HG02970 (cell line): ENCODE results near the gene SCYGR6.
"Not testable (repeated sequence)": the region's sequence is repeated elsewhere in the genome, so short reads cannot be mapped to it uniquely, and the experiment has no call there.

Experiments used
- ATAC-seq: cut with Tn5 transposase; IDR thresholded peaks from one replicate; pipeline ENCODE4 v1.9.1; 2021; ENCODE audit warnings: mild to moderate bottlenecking, moderate library complexity, moderate number of reproducible peaks; ENCODE audit not compliant: unreplicated experiment, low FRiP score

SCYGR6 gene

GRCh38 chr2:227724394-227725039, at the start of gene SCYGR6:
Gene SCYGR6 (minus strand): TSS chr2:227724757. CDS start chr2:227724757, 0 bp downstream.
- no peak for ATAC-seq

- ATAC-seq, result no peak
These were observed 49.6 kb upstream of the SCYGR6 start for GRCh38 chr2:227774011-227774624.

DNA sequence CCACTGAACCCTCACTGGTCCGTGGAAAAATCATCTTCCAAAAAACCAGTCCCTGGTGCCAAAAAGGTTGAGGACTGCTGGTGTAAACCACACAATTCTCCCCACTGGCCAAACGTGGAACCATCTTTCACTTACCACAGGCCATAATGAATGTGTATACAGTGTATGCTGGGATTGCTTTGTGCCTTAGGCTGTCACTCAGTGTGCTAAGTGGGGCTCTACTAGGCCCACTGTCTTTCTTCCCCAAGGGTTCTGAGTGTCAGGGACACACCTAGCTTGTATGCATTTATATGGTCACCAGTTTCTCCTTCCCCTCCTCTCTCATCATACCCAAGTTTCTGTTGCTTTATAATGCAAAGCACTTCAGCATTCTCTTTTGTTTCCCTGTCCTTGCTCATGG, 48.4 kb upstream of the SCYGR6 start:
- no peak for ATAC-seq

- ATAC-seq, result no peak
These were observed 47.7 kb upstream of the SCYGR6 start for GRCh38 chr2:227772197-227772661.

DNA sequence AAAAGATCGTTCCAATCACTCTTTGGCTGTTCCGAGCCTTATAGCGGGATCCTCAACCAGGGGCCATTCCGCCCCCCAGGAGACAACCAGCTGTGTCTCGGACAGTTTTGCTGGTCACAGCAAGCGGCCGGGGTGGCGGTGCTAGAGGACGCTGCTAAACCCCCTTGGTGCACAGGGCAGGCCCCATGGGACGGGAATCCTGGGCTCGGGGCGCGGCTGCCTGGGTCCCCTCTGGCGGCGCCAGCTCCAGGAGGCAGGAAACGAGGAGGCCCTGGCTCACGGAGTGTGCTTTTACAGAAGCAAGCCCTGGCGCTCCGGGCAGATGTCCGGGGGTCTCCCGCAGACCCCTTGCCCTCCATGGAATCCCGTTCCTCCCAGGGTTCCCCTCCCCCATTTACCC, 43.3 kb upstream of the SCYGR6 start:
- no peak for ATAC-seq

DNA sequence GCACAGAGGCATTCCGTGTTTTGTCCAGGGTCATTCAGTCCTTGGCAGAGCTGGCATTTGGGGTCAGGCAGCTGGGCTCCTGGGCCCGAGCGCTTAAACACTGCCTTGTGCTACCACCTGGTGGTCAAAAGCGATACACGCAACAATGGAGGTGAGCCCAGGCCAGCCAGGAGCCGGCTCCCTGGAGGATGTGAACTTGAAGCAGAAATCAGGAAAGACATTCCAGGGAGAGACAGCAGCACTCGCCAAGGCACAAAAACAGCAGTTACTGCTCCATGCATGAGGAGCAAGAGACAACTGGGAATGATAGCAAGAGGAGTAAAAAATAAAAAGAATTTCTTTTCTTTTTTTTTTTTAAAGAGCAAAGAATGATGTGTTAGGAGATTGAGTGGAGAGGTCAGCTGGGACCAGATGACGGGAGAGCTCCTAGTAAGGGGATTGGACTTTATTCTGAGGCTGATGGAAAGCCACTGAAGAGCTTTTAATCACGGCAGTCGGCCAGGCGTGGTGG, 41.9 kb upstream of the SCYGR6 start:
- ATAC-seq, result peak; percentile 88

DNA sequence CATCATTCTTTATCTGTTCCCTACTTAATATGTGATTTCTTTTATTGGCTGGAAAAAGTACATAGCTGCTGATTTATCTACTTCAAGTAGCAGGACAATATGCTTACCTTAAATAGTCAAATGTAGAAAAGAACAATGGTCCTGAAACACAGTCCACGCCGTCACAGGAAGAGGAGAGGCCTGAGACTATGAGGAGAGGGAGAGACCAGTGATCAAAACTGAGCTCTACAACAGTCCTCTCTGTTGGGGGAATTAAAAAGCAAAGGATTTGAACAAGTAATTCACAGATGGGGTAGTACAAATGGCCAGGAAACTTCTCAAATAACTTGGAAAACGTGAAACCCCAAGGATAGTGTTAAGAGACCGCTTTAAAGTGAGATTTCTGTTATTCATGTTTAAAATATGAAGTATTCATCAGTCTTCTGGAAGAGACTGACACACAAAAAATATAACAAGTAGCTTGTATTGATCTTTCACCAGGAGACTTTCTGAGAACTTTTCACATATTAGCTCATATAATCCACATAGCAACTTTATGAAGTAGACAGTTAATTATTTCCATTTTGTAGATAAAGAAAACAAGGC, 41.3 kb upstream of the SCYGR6 start:
- ATAC-seq, result no peak

- ATAC-seq, result no peak
These were observed 37.4 kb upstream of the SCYGR6 start for GRCh38 chr2:227761740-227762476.

DNA sequence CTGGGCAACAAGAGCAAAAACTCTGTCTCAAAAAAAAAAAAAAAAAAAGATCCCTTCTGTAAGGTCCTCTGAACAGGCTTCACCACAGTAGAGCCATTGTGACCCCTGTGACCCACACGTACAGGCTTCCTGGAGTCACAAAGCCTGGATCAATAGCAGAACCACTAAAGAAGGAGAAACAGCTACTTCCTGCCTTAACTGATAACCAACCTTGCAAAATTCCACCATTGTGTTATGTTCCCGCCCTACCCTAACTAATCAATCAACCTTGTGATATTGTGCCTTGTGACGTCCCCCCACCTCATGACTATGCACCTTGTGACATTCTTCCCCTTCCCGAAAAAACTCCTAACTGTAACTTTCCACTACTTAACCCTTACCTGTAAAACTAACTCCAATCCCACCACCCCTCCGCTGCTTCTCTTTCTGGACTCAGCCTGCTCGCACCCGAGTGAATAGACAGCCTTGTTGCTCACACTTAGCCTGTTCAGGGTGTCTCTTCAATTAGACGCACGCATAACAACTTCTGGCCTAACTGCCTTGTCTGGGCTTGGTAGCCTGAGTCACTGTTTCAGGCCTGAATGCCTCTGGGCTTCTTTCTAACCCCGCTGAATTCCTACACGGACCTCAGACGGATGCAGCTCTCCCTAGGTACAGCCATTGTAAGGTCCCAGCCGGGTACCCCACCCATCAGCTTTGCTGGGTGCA, 35.0 kb upstream of the SCYGR6 start:
- ATAC-seq, result no peak

- ATAC-seq, result not testable (repeated sequence)
These were observed 31.7 kb upstream of the SCYGR6 start for GRCh38 chr2:227756261-227756660.

DNA sequence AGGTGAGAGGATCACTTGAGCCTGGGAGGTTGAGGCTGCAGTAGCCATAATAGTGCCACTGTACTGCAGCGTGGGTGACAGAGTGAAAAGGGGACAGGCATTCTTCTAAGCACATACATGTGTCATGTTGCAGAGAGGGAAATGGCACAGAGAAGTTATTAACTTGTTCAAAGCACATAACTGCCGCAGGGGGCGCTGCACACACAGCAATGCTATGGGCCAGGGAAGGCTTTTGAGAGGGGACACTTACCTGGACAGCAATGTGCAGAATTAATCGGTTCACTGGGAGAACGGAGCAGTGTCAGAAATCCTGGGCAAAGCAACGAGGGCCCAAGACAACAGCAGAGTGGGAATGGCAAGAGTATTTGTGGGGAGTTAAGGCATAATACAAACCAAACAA, 23.5 kb upstream of the SCYGR6 start:
- ATAC-seq, result no peak

- ATAC-seq, result no peak
These were observed 21.0 kb upstream of the SCYGR6 start, which contains the start of gene SCYGR8 for GRCh38 chr2:227745594-227745993. Gene SCYGR8 (plus strand): TSS chr2:227745894. CDS start chr2:227745894, 0 bp downstream.

- ATAC-seq, result not testable (repeated sequence)
These were observed 16.1 kb upstream of the SCYGR6 start for GRCh38 chr2:227740705-227741104.

DNA sequence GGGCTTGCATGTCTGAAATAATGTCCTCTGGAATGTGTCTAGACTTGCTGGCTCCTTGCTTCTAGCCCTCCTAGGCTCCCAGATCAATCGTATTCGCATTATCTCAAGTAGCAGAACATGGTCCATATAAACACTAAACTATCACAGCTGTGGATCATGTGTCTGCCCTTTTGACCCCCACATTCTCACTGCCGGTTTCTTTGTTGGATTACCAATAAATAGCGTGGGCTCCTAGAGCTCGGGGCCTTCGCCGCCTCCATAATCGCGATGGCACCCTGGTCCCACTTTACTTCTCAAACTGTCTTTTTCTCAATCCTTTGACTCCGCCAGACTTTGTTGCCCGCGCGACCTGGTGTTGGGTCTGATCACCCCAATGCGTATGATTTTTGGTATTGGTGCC, 14.8 kb upstream of the SCYGR6 start:
- ATAC-seq, result no peak

DNA sequence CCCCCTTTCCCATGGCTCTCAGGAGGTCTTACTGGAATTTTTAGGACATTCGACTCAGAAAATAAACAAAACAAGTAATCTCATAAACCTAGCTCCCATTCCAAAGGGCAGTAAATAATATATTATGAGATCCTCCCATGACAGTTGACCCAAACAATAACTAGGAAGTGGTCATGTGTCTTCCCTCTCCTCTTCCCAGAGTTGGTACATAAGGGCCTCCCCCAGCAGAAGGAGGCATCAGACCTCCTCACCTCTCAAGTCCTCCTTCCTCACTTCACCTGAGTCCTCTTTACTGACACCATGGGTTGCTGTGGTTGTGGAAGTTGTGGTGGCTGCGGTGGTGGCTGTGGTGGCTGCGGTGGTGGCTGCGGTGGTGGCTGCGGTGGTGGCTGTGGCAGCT, 3.5 kb upstream of the SCYGR6 start, which contains the start of gene SCYGR7:
Gene SCYGR7 (plus strand): TSS at position 301 of the 400 bp plus-strand sequence. CDS start 0 bp downstream, at position 301.
- no peak for ATAC-seq

DNA sequence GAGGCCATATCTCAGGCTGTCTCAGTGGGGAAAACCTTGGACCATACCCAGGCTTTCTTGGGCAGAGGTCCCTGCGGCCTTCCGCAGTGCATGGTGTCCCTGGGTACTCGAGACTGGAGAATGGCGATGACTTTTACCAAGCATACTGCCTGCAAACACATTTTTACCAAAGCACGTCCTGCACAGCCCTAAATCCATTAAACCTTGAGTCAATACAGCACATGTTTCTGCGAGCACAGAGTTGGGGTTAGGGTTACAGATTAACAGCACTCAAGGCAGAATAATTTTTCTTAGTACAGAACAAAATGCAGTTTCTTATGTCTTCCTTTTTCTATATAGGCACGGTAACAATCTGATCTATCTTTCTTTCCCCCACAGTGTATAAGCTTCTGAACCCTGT, 1.7 kb downstream of the SCYGR6 start:
- not testable (repeated sequence) for ATAC-seq

GRCh38 chr2:227720680-227721079, 3.9 kb downstream of the SCYGR6 start:
- no peak for ATAC-seq

GRCh38 chr2:227719641-227720040, 4.9 kb downstream of the SCYGR6 start:
- ATAC-seq, result no peak

GRCh38 chr2:227717687-227718567, 6.6 kb downstream of the SCYGR6 start, which contains the start of gene SLC19A3:
Gene SLC19A3 (minus strand): TSS chr2:227718028. CDS start chr2:227702318, 15,710 bp downstream.
- no peak for ATAC-seq
